H9 (cell line): ENCODE measurements around the gene AP3D1. TPM values are rescaled to one million over a fixed set of nuclear protein-coding genes. Genes with fewer than 3 reads are reported as not detected.
A peak's percentile ranks its signal among the peaks of the same experiment; 100 is the strongest.

Source experiments
- DNase-seq: peaks from one replicate; pipeline ENCODE4 v3.0.0-alpha.2; 2017
- H2AFZ ChIP-seq: one replicate; pipeline ENCODE4 v1.6.1; 2013; ENCODE audit warnings: mild to moderate bottlenecking, low read length, control low read depth, moderate library complexity
- H2AK5ac ChIP-seq: 2 replicates; pipeline ENCODE4 v1.6.1; 2013; ENCODE audit warnings: low read length, control low read depth, mixed read lengths; ENCODE audit not compliant: insufficient read length
- H2BK120ac ChIP-seq: one replicate; pipeline ENCODE4 v1.6.1; 2013; ENCODE audit warnings: low read depth, mild to moderate bottlenecking, low read length, control low read depth, inconsistent platforms; ENCODE audit not compliant: poor library complexity, severe bottlenecking
- H2BK12ac ChIP-seq: 2 replicates; pipeline ENCODE4 v1.6.1; 2013; ENCODE audit warnings: low read length, control low read depth, mixed read lengths, low read depth; ENCODE audit not compliant: insufficient read length
- H2BK15ac ChIP-seq: 2 replicates; pipeline ENCODE4 v1.6.1; 2013; ENCODE audit warnings: low read depth, low read length, control low read depth
- H2BK20ac ChIP-seq: one replicate; pipeline ENCODE4 v1.6.1; 2013; ENCODE audit warnings: low read depth, mild to moderate bottlenecking, low read length, control low read depth, inconsistent platforms; ENCODE audit not compliant: poor library complexity, severe bottlenecking
- H2BK5ac ChIP-seq: 2 replicates; pipeline ENCODE4 v1.6.1; 2013; ENCODE audit warnings: low read length, control low read depth, mixed read lengths; ENCODE audit not compliant: insufficient read length
- H3K14ac ChIP-seq: 2 replicates; pipeline ENCODE4 v1.6.1; 2013; ENCODE audit warnings: low read length, control low read depth; ENCODE audit not compliant: insufficient read depth
- H3K18ac ChIP-seq: 2 replicates; pipeline ENCODE4 v1.6.1; 2013; ENCODE audit warnings: low read depth, mild to moderate bottlenecking, mixed read lengths, low read length, control low read depth; ENCODE audit not compliant: insufficient read length
- H3K23ac ChIP-seq: 2 replicates; pipeline ENCODE4 v1.6.1; 2013; ENCODE audit warnings: low read length, control low read depth, mixed read lengths, low read depth; ENCODE audit not compliant: insufficient read length
- H3K23me2 ChIP-seq: 2 replicates; pipeline ENCODE4 v1.6.1; 2013; ENCODE audit warnings: low read depth, mild to moderate bottlenecking, mixed read lengths, low read length, control low read depth; ENCODE audit not compliant: insufficient read length, poor library complexity, severe bottlenecking
- H3K27ac ChIP-seq: 2 replicates; pipeline ENCODE4 v1.5.1; 2013; ENCODE audit warnings: low read length, control low read depth, mixed read lengths, low read depth; ENCODE audit not compliant: insufficient read length
- H3K27me3 ChIP-seq: 2 replicates; pipeline ENCODE4 v1.6.1; 2013; ENCODE audit warnings: low read length, control low read depth, inconsistent platforms; ENCODE audit not compliant: insufficient read depth
- H3K4ac ChIP-seq: 2 replicates; pipeline ENCODE4 v1.6.1; 2013; ENCODE audit warnings: low read depth, mild to moderate bottlenecking, control low read depth, inconsistent platforms, low read length, moderate library complexity
- H3K4me1 ChIP-seq: 2 replicates; pipeline ENCODE4 v1.6.1; 2013; ENCODE audit warnings: low read length, control low read depth, inconsistent platforms; ENCODE audit not compliant: insufficient read depth
- H3K4me2 ChIP-seq: 2 replicates; pipeline ENCODE4 v1.6.1; 2013; ENCODE audit warnings: low read length, control low read depth, mixed read lengths; ENCODE audit not compliant: insufficient read length, insufficient read depth
- H3K56ac ChIP-seq: 2 replicates; pipeline ENCODE4 v1.6.1; 2013; ENCODE audit warnings: low read depth, mild to moderate bottlenecking, mixed read lengths, low read length, control low read depth; ENCODE audit not compliant: insufficient read length
- H3K79me1 ChIP-seq: 2 replicates; pipeline ENCODE4 v1.6.1; 2013; ENCODE audit warnings: low read depth, mild to moderate bottlenecking, moderate library complexity, low read length, control low read depth, inconsistent platforms; ENCODE audit not compliant: insufficient read depth, poor library complexity, severe bottlenecking
- H3K79me2 ChIP-seq: 2 replicates; pipeline ENCODE4 v1.6.1; 2013; ENCODE audit warnings: low read length, control low read depth, inconsistent platforms; ENCODE audit not compliant: insufficient read depth
- H3K9ac ChIP-seq: 2 replicates; pipeline ENCODE4 v1.6.1; 2013; ENCODE audit warnings: low read length, control low read depth, mixed read lengths; ENCODE audit not compliant: insufficient read length; ENCODE audit errors: extremely low read depth
- H3K9me3 ChIP-seq: one replicate; pipeline ENCODE4 v1.6.1; 2013; ENCODE audit warnings: low read depth, low read length, inconsistent platforms; ENCODE audit not compliant: control insufficient read depth
- H3T11ph ChIP-seq: one replicate; pipeline ENCODE4 v1.6.1; 2013; ENCODE audit warnings: mild to moderate bottlenecking, low read length, control low read depth, inconsistent platforms
- H4K20me1 ChIP-seq: one replicate; pipeline ENCODE4 v1.6.1; 2013; ENCODE audit not compliant: control insufficient read depth, insufficient read length, insufficient read depth
- H4K5ac ChIP-seq: 2 replicates; pipeline ENCODE4 v1.6.1; 2013; ENCODE audit warnings: low read depth, mild to moderate bottlenecking, mixed read lengths, low read length, control low read depth; ENCODE audit not compliant: insufficient read length
- H4K8ac ChIP-seq: replicated peaks from 2 replicates; pipeline ENCODE4 v1.6.1; 2013; ENCODE audit warnings: low read length, control low read depth, mixed read lengths, low read depth; ENCODE audit not compliant: insufficient read length
- H4K91ac ChIP-seq: 2 replicates; pipeline ENCODE4 v1.6.1; 2013; ENCODE audit warnings: low read depth, mild to moderate bottlenecking, moderate library complexity, mixed read lengths, low read length, control low read depth; ENCODE audit not compliant: insufficient read length
- H3K27ac Mint-ChIP-seq, 3 experiments: 2 replicates in 2 of 3; 3 replicates in 1 of 3; pipeline ENCODE4 v1.8.0; 2020 to 2021; ENCODE audit warnings: mixed read lengths in 3 of 3, mild to moderate bottlenecking in 1 of 3, moderate library complexity in 1 of 3
- H3K27me3 Mint-ChIP-seq: 2 replicates; pipeline ENCODE4 v1.8.0; 2021; ENCODE audit warnings: low read depth, mild to moderate bottlenecking, moderate library complexity, mixed read lengths
- H3K36me3 Mint-ChIP-seq, 3 experiments: 2 replicates in 2 of 3; 3 replicates in 1 of 3; pipeline ENCODE4 v1.8.0; 2020 to 2021; ENCODE audit warnings: low read depth in 3 of 3, mixed read lengths in 3 of 3; ENCODE audit not compliant: insufficient read depth in 1 of 3
- H3K4me1 Mint-ChIP-seq, 2 experiments: 2 replicates each; pipeline ENCODE4 v1.8.0; 2020; ENCODE audit warnings: mixed read lengths in 2 of 2
- H3K4me3 Mint-ChIP-seq, 2 experiments: 2 replicates in 1 of 2; 3 replicates in 1 of 2; pipeline ENCODE4 v1.8.0; 2020 to 2021; ENCODE audit warnings: mild to moderate bottlenecking in 2 of 2, mixed read lengths in 2 of 2, moderate library complexity in 1 of 2
- H3K9me3 Mint-ChIP-seq, 2 experiments: 2 replicates in 1 of 2; 3 replicates in 1 of 2; pipeline ENCODE4 v1.8.0; 2020; ENCODE audit warnings: mild to moderate bottlenecking in 2 of 2, mixed read lengths in 2 of 2, moderate library complexity in 1 of 2
- CTCF ChIP-seq: fragments of 200-600 bp; sonication (generic); conservative IDR thresholded peaks from 3 replicates; pipeline ENCODE4 v1.8.0; 2021; ENCODE audit warnings: antibody characterized with exemption, mild to moderate bottlenecking
- WGBS: extraction: QIAGEN DNeasy Blood & Tissue Kit; methylation state at CpG from one replicate; pipeline ENCODE4 v1.1.7; 2013; ENCODE audit warnings: missing lambda C conversion rate, low lambda C conversion rate, mixed read lengths; ENCODE audit not compliant: insufficient read length; ENCODE audit errors: extremely low coverage; 5-methylcytosine and 5-hydroxymethylcytosine counted together
- total RNA-seq: library from RNA; stranded (reverse); gene quantifications from 2 replicates; pipeline ENCODE4 v1.2.1, GENCODE V29; 2021

Gene AP3D1
- total RNA-seq, 1 experiment from 2014 or later, result 142 TPM

- H4K20me1 ChIP-seq, result no peaks in the 10 kb centered on the region
These were observed 49.7 kb downstream of the AP3D1 start for GRCh38 chr19:2101417-2102335.

More at GRCh38 chr19:2101417-2102335, 49.7 kb downstream of the AP3D1 start:
- Histone ChIP-seq H3K27ac (no peak overlapping the region), H3K4ac (no peak overlapping the region), H2BK20ac (no peak overlapping the region), H3K14ac (no peak overlapping the region; the same call in 1 of the 2 replicates), H3K23me2 (no peaks in the 10 kb centered on the region), H3K56ac (no peak overlapping the region), H3K4me2 (no peak overlapping the region), H2BK12ac (no peak overlapping the region), H3T11ph (no peak overlapping the region), H2AFZ (no peak overlapping the region), H3K79me1 (no peaks in the 10 kb centered on the region), H3K23ac (no peak overlapping the region), H2BK120ac (no peak overlapping the region), H4K91ac (no peak overlapping the region), H4K5ac (no peak overlapping the region), H2AK5ac (no peak overlapping the region), H3K9me3 (peaks cover 5% of the 10 kb centered on the region), H3K9ac (no peak overlapping the region), H3K4me1 (no peaks in the 10 kb centered on the region), H3K79me2 (peaks cover 2% of the 10 kb centered on the region; the same call in 1 of the 2 replicates), H2BK15ac (no peak overlapping the region), H3K18ac (no peak overlapping the region), H4K8ac (no peak overlapping the region), H2BK5ac (no peak overlapping the region), H3K27me3 (no peaks in the 10 kb centered on the region)
- no peak for TF ChIP-seq CTCF
- Mint-ChIP-seq H3K4me1 (peaks cover 2% of the 10 kb centered on the region in 2 experiments; a peak in 3 of 4 replicates), H3K27me3 (no peaks in the 10 kb centered on the region; the same call in 1 of the 2 replicates), H3K36me3 (peaks cover 35 to 65% (median 60%) of the 10 kb centered on the region in 3 experiments), H3K9me3 (peaks cover 12 to 17% of the 10 kb centered on the region in 2 experiments; a peak in 4 of 5 replicates), H3K4me3 (no peak overlapping the region), H3K27ac (peak overlapping the region in 2 of 3 experiments; percentile 3 to 70; a peak in 2 of 7 replicates)
- no peak for DNase-seq
- WGBS, result no CpG with 5 or more reads among the region's 45 CpGs
